DND-41 (cell line): ENCODE data around the gene ACER3.
A peak's percentile ranks its signal among the peaks of the same experiment; 100 is the strongest.

Experiments
- ATAC-seq: fragments of 200-7000 bp; cut with Tn5 transposase; 3 replicates; pipeline ENCODE4 v1.9.1; 2021; ENCODE audit warnings: low read depth; ENCODE audit not compliant: insufficient read depth
- DNase-seq: peaks from one replicate; pipeline ENCODE4 v3.0.0-alpha.2; 2020
- H2AFZ ChIP-seq: 2 replicates; pipeline ENCODE4 v1.6.0; 2012; ENCODE audit warnings: low read depth, low read length
- H3K27ac ChIP-seq: 2 replicates; pipeline ENCODE4 v1.5.1; 2012; ENCODE audit warnings: low read length, inconsistent platforms
- H3K27me3 ChIP-seq: fragments of 200-600 bp; sonication (generic); 2 replicates; pipeline ENCODE4 v1.6.0; 2012; ENCODE audit warnings: low read length, mild to moderate bottlenecking, inconsistent platforms; ENCODE audit not compliant: insufficient read depth, poor library complexity
- H3K36me3 ChIP-seq: 2 replicates; pipeline ENCODE4 v1.5.1; 2012; ENCODE audit warnings: low read length, inconsistent platforms; ENCODE audit not compliant: insufficient read depth
- H3K4me1 ChIP-seq: 2 replicates; pipeline ENCODE4 v1.5.1; 2012; ENCODE audit warnings: mild to moderate bottlenecking, low read length; ENCODE audit not compliant: insufficient read depth
- H3K4me2 ChIP-seq: 2 replicates; pipeline ENCODE4 v1.6.0; 2012; ENCODE audit warnings: mild to moderate bottlenecking, moderate library complexity, low read length, inconsistent platforms; ENCODE audit not compliant: insufficient read depth
- H3K4me3 ChIP-seq, 2 experiments: fragments of 200-600 bp in 1 of 2; shearing (Covaris generic) in 1 of 2; 2 replicates each; pipeline ENCODE4 v1.5.1; 2012 to 2016; ENCODE audit warnings: inconsistent platforms in 2 of 2, low read length in 2 of 2, mild to moderate bottlenecking in 2 of 2, low read depth in 1 of 2, moderate library complexity in 1 of 2
- H3K79me2 ChIP-seq: 2 replicates; pipeline ENCODE4 v1.6.0; 2012; ENCODE audit warnings: low read length, inconsistent platforms; ENCODE audit not compliant: insufficient read depth
- H3K9ac ChIP-seq: 2 replicates; pipeline ENCODE4 v1.6.0; 2012; ENCODE audit warnings: low read depth, mild to moderate bottlenecking, inconsistent platforms, low read length, moderate library complexity
- H3K9me3 ChIP-seq: 2 replicates; pipeline ENCODE4 v1.5.1; 2012; ENCODE audit warnings: low read length, moderate library complexity, mild to moderate bottlenecking, inconsistent platforms; ENCODE audit not compliant: insufficient read depth, severe bottlenecking
- H4K20me1 ChIP-seq: 2 replicates; pipeline ENCODE4 v1.6.0; 2012; ENCODE audit warnings: low read length; ENCODE audit not compliant: insufficient read depth
- EZH2 ChIP-seq: IDR thresholded peaks from 3 replicates; pipeline ENCODE4 v1.6.1; 2012; ENCODE audit warnings: borderline replicate concordance, low read depth, mild to moderate bottlenecking, moderate library complexity, low read length, inconsistent platforms; ENCODE audit not compliant: severe bottlenecking
- TF ChIP-seq, protein P1 (sequence below): IDR thresholded peaks from 2 replicates; pipeline ENCODE4 v1.5.1; 2012; ENCODE audit warnings: borderline replicate concordance, low read length, moderate library complexity, mild to moderate bottlenecking; ENCODE audit not compliant: poor library complexity, severe bottlenecking; ENCODE audit errors: extremely low read depth

Gene ACER3

DNA sequence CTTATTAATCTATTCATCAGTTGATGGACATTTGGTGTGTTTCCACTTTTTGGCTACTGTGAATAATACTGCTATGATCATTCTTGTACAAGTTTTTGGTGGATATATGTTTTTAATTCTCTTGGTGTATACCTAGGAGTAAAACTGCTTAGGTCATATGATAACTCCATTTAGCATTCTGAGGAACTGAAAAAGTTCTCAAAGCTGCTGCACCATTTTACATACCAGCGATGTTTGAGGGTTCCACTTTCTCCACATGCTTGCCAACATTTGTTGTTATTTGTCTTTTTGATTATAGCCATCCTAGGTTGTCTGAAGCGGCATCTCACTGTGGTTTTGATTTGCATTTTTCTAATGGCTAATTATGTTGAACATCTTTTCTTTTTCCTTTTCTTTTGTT, 4.1 kb upstream of the ACER3 start:
- DNase-seq (no peak), ATAC-seq (no peak)
- Histone ChIP-seq H3K27me3 (no peaks in the 10 kb centered on the region), H3K4me3 (no peak overlapping the region), H3K4me2 (no peak overlapping the region), H3K36me3 (no peaks in the 10 kb centered on the region), H3K9me3 (no peaks in the 10 kb centered on the region), H3K4me1 (peaks cover 13% of the 10 kb centered on the region), H3K79me2 (peaks cover 7% of the 10 kb centered on the region), H2AFZ (no peak overlapping the region), H3K9ac (no peak overlapping the region), H4K20me1 (no peaks in the 10 kb centered on the region), H3K27ac (no peak overlapping the region)
- TF ChIP-seq, protein P1, sequence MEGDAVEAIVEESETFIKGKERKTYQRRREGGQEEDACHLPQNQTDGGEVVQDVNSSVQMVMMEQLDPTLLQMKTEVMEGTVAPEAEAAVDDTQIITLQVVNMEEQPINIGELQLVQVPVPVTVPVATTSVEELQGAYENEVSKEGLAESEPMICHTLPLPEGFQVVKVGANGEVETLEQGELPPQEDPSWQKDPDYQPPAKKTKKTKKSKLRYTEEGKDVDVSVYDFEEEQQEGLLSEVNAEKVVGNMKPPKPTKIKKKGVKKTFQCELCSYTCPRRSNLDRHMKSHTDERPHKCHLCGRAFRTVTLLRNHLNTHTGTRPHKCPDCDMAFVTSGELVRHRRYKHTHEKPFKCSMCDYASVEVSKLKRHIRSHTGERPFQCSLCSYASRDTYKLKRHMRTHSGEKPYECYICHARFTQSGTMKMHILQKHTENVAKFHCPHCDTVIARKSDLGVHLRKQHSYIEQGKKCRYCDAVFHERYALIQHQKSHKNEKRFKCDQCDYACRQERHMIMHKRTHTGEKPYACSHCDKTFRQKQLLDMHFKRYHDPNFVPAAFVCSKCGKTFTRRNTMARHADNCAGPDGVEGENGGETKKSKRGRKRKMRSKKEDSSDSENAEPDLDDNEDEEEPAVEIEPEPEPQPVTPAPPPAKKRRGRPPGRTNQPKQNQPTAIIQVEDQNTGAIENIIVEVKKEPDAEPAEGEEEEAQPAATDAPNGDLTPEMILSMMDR = no peak
- no peak for TF ChIP-seq EZH2

GRCh38 chr11:76857781-76858410, 2.8 kb upstream of the ACER3 start:
- Histone ChIP-seq H3K9ac (no peak overlapping the region), H3K4me1 (peaks cover 22% of the 10 kb centered on the region), H3K27me3 (no peaks in the 10 kb centered on the region), H3K27ac (no peak overlapping the region), H3K4me2 (no peak overlapping the region), H4K20me1 (no peaks in the 10 kb centered on the region), H3K79me2 (peaks cover 8% of the 10 kb centered on the region), H3K4me3 (no peak overlapping the region), H3K36me3 (no peaks in the 10 kb centered on the region), H3K9me3 (no peaks in the 10 kb centered on the region), H2AFZ (no peak overlapping the region)
- TF ChIP-seq, protein P1 = no peak
- no peak for TF ChIP-seq EZH2
- DNase-seq (no peak), ATAC-seq (no peak)

- Histone ChIP-seq H2AFZ (peak overlapping the region; percentile 92), H3K27me3 (no peaks in the 10 kb centered on the region), H3K4me1 (peaks cover 26% of the 10 kb centered on the region), H3K79me2 (peaks cover 10% of the 10 kb centered on the region), H3K27ac (peak overlapping the region; percentile 65), H3K9ac (peak overlapping the region; percentile 72; the same call in 1 of the 2 replicates), H3K9me3 (no peaks in the 10 kb centered on the region), H4K20me1 (no peaks in the 10 kb centered on the region), H3K4me3 (peak overlapping the region in 1 of 2 experiments; percentile 82; a peak in 2 of 4 replicates), H3K4me2 (peak overlapping the region; percentile 82), H3K36me3 (no peaks in the 10 kb centered on the region)
- TF ChIP-seq EZH2 = no peak
- TF ChIP-seq, protein P1 = no peak
- ATAC-seq (no peak), DNase-seq (no peak)
Measured at GRCh38 chr11:76859708-76860227, 950 bp upstream of the ACER3 start.
